Endometrial microvascular endothelial cells (primary cell): ENCODE data around the gene ABCB11. TPM values are rescaled to one million over a fixed set of nuclear protein-coding genes. Genes with fewer than 3 reads are reported as not detected.

Source experiments
- in situ Hi-C: cut with HindIII; loops from 2 replicates; pipeline ENCODE4 v1.10.0; 2017; ENCODE audit warnings: low sequenced_read_pairs, low pct_unique_long_range_greater_than_20kb; ENCODE audit errors: inconsistent ontology term
- total RNA-seq: library from RNA; depleted of rRNA; stranded (reverse); fragments of >200 nt; gene quantifications from one replicate; pipeline ENCODE4 v1.2.3, GENCODE V29; 2015; ENCODE audit errors: inconsistent ontology term

The ABCB11 gene
- total RNA-seq, 1 donor from 2014 or later, result not detected

DNA sequence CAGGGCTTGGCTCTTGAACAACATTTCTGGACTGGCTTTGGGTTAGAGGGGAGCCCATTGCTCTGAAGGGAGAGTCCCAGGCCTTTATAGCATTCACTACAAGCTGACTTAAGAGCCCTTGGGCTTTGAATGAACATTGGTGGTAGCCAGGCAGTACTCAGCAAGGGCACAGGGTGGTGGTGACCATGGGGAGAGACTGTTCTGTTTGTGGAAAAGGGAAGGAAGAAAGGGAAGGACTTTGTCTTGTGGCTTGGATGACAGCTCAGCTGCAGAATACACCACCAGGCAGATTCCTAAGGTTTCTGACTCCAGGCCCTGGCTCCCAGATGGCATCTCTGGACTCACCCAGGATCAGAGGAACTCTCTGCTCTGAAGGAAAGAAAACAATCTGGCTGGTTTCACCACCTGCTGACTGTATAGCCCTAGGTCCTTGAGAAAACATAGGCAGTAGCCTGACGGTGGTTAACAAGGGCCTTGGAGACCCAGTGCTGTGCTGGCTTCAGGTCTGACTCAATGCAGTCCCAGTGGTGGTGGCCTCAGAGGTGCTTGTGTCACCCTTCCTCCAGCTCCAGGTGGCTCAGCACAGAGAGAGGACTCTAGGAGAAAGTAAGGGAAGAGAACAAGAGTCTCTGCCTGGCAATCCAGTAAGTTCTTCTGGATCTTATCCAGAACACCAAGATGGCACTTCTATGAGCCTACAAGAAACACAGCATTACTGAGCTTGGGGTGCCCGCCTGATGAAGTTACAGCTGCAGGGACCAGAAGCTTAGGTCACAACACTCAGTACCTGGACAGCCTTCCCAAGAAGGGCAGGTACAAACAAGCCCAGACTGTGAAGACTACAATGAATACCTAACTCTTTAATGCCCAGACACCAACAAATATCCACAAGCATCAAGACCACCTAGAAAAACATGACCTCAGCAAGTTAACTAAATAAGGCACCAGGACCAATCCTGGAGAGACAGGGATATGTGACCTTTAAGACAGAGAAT is 16.4 kb upstream of the ABCB11 start:
- in situ Hi-C loops, result no loop called here

DNA sequence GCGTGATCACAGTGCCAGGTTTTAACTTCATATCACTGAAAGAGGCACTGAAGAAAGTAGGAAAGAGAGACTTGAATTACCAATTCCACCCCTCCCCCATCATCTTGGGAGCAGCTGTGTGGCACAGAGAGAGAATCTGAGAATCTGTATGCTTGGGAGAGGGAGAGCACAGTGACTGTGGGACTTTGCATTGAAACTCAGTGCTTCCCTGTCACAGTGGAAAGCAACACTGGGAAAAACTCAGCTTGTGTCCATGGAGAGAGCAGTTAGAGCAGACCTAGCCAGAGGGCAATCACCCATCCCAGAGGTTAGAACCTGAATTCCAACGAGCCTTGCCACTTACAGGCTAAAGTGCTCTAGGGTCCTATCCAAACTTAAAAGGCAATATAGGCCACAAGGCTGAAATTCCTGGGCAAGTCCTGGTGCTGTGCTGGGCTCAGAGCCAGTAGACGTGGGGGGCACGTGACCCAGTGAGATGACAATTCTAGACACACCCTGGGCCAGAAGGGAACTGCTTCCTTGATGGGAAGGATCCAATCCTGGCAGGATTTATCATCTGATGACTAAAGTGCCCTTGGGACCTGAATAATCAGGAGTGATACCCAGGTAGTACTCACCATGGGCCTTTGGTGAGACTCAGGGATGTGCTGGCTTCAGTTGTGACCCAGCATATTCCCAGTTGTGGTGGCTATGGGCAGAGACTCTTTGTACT is 15.5 kb upstream of the ABCB11 start:
- in situ Hi-C loops, result no loop called here

DNA sequence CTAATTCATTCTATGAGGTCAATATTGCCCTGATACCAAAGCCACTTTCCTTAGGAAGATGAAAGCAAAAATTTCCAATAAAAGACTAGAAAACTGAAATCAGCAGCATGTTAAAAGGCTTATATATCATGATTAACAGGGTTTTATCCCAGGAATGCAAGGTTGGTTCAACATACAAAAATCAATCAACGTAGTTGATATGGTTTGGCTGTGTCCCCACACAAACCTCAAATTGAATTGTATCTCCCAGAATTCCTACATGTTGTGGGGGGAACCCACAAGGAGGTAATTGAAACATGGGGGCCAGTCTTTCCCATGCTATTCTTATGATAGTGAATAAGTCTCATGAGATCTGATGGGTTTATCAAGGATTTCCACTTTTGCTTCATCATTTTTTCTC is 11.7 kb upstream of the ABCB11 start:
- in situ Hi-C loops, result no loop called here

DNA sequence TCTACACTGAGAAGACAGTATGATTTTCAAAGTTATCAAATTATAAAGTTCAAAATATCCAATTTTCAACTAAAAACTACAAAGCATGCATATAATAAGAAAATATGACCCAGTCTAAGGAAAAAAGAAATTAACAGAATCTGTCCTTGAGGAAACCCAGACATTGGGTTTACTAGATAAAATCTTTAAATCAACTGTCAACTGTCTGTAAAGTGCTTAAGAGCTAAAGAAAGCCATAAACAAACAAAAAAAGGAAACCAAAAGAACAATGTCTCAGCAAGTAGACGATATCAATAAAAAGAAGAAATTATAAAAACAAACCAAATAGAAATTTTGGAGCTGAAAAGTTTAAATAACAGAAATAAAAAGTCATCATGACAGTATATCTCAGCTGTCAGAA is 10.5 kb upstream of the ABCB11 start:
- in situ Hi-C loops, result no loop called here

DNA sequence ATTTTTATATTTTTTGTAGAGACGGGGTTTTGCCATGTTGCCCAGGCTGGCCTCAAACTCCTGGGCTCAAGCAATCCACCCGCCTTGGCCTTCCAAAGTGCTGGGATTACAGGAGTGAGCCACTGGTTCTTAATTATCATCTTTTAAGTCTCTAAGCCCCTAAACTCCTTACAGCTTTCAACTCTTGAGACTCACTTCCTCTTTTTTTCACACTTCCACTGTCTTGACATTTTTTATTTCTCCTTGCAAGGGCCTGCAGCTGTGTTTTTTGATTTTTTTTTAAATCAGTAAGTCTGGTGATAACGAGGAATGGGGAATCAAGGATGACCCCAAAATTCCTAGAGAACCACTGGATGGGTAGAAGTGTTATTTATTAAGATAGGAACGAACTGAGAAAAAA is 8.6 kb upstream of the ABCB11 start:
- in situ Hi-C loops, result no loop called here

DNA sequence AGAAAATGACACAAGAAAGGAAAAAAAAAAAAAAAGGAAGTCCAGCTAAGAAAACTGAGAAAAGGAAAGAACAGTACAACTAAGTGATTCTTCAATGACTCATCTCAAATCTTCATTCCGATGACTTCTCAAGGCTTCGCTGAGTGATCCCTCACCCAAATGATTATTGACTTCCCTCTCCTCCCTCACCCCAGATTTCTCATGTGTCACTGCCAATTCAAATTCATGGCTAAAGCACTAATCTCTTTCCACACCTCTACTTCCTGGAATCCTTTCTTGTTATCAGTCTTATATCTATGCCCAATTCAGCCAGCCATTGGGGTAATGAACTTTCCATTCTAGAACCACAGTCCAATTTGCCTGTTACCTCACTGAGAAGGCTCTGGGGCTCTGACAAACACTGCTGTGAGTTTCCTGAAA is 7.2 kb upstream of the ABCB11 start:
- in situ Hi-C loops, result no loop called here

DNA sequence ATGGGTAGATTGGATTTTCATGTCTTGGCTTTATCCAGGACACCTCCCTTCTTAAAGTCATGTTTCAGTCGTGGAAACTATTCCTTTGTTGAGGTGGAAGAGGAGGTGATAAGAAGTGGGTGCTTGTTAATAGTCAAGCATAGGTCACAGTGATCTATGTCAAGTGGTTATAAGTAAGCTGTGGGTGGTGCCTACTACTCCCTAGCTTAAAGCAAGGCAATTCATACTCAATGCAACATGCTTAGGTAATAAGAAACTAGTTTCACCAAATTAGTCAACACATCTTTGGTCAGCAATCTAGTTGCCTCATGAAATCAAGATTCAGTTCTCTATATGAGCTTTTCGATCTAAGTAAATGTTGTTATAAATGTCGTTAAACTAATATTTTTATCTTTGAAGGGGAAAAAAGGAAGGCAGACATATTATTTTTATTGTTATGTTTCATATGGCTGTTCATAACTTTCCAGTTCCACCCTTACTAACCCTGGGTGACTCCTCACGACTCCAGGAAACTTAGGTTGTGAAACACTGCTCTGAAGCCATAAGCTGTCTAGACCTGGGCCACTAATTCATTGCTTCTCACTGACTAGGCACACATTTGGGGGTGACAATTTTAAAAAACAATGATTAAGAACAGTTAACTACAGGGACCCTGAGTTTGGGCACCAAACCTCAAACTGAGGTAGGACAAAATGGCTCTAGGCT is 5.8 kb upstream of the ABCB11 start:
- in situ Hi-C loops, result no loop called here

DNA sequence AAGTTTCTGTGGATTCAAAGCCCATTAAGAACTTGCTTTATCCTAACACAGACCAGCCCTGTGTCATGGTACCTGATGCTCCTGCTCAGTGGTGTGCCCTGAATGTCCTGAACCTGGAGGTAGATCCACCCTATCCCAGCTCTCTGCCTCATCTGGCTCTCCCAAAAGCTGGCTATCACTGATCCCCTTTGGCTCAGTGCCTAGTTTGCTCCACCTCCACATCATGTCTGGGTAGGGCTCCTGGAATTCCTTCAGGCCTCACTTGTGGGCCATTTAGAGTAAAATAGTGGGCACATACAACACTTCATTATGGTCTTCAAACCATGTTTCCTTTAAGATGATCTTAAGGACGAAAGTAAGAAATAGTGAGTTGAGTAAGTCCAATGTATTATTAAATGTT is 4.8 kb upstream of the ABCB11 start:
- in situ Hi-C loops, result no loop called here

DNA sequence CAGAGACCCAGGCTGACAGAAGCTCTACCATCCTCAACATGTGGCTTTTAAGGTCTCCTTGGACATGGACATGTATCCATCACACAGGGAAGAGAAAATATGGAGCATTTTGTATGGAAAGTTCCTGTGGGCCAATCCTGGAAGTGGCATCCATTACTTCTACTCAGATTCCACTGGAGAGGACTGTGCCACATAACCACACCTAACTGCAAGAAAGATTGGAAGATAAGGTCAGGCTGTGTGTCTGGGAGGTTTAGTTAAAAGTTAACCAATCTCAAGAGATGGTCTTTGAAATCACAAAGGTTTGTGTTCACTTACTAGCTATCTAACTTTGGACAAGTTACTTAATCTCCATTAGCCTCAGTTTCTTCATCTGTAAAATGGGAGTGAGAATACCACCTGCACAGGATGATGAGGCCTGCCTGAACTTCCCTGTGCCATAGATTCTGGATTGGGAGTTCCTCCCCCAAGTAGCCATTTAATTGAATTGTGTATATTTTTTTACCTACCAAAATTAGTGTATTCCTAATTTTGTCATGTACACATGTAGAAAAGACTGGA is 3.9 kb upstream of the ABCB11 start:
- in situ Hi-C loops, result no loop called here

DNA sequence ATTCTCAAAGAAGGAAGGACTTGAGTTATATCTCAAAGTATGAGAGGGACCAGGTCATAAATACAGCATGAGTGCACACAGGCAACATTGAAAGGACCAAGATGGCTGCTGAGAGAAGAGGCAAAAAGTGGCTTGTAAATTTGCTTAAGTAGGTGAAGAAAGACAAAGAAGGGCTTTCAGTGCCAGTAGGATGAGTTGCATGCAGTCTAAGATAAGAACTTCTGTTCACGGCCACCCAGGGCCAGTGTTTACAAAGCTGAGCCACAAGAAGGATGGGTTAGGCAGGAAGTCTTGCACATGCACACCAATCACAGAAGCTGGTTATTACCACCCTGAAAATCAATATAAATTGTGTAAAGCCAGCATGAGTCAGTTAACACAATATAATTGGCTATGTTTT is 3.1 kb upstream of the ABCB11 start:
- in situ Hi-C loops, result no loop called here

DNA sequence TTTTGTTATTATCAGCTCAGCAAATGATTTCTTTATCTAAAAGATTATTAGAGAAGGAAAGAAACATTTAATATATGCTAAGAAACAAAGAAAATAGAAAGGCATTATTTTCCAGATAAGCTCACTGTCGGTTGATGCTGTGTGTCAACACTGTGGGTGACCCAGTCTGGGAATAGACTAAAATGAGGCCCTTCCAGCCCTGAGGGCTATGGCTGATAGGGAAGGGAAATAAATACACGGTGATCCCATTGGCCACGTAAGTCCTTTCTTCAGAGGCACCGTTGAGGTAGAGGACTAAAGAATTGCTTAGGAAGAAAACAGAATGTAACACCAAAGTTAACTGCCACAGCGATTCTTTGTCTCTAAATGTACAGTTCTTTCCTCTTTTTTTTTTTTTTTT is 1.8 kb downstream of the ABCB11 start:
- in situ Hi-C loops, result no loop called here

DNA sequence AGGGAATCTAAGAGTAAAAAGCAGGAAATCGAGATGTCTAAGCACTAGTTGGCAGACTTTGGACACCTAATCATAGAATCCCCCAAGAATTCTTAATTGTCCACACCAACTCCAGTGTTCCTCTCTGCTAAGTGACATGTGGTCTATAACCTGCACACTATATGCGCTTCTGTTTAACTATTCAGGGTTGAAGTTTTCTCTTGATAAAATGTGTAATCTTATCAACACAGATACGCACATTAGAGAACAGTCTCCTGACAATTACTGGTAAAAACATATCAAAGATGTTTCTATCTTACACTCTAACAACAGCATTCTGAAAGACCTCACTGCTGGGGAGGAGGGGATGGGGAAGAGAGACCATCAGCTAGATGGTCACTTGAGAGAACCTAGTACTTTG is 3.9 kb downstream of the ABCB11 start:
- in situ Hi-C loops, result no loop called here

DNA sequence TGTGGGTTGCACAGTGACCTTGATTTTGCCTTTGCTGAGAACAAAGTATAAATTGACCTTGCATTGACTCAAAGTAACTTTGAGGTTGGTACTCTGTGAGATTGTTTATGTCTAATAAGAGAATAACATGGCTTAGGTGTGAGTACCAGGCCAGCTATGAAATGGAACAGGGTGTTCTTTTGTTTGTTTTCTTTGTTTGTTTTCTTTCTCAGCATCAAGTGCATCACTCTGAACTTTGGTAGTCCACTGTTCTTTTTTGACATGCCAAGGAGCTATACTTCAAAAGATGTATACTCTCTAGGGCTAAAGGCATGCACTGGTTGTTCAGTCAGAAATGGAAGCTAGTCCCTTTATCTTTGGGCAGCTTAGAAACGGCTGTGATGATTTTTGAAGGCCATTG is 5.1 kb downstream of the ABCB11 start:
- in situ Hi-C loops, result no loop called here

DNA sequence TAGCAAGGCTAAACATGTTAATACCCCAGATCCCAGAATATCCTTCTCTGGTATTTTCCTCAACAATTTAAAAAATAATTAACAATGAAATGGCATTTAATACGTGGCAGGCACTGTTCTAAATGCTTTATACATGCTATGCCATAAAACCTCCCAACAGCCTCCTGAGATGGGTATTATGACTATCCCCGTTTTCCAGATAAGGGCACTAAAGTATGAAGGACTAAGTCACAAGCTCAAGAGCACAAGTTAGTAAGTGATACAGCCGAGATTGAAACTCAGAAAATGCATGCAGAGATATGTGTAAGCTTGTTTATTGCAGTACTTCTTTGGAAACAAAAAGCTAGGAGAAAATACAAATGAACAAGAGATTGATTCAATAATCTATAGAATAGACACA is 8.0 kb downstream of the ABCB11 start:
- in situ Hi-C loops, result no loop called here

DNA sequence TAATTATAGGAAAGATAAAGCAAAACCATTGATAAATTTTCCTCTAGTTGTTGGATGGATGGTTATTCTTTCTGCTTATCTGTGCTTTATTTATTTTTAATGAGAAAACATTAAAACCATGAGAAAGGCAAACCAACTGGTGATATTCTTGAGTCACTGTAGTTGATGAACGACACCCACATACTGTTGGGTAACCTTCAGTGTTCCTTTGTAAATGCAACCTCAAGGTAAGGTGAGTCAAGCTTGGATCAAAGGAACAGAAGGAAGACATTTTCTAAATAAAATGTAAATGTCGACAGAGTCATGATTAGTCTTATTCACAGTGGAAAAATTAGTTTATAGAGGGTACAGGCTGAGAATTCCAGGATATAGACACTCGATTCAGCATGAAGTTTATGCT is 12.7 kb downstream of the ABCB11 start:
- in situ Hi-C loops, result no loop called here

DNA sequence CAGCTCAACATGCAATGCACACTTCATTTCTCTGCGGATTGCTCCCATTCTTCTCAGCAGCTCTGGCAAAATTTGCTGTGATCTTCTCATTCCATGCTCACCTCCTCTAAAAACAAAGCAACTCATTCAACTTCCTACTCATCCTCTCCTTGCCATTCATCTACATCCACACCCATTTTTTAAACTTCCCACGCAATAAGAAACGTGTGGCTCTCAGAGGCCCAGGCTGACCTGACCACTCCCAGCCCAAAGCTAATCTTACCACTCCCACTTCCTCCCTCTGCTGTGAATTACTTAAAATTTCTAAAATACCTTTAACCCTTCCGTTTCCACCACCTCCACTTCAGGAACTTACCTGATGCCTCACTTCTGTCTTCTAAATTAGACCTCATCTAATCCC is 15.2 kb downstream of the ABCB11 start:
- in situ Hi-C loops, result no loop called here

DNA sequence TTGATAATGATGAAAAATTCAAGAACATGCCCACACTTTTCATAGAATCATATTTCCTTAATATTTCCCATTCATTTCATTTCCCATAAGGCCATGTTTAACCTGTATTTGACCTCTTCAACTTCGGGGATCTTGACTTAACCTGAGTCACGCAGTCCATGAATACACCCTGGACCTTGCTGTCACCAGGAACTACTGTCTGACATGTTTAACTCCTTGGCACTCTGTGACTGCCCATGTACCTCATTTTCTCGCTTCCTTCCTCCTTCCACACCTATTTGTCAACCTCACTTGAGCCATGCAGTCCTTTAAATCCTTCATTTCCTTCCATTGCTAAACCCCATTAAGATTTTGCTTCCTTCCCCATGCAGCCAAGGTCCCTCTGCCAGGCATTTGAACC is 16.3 kb downstream of the ABCB11 start:
- in situ Hi-C loops, result no loop called here

DNA sequence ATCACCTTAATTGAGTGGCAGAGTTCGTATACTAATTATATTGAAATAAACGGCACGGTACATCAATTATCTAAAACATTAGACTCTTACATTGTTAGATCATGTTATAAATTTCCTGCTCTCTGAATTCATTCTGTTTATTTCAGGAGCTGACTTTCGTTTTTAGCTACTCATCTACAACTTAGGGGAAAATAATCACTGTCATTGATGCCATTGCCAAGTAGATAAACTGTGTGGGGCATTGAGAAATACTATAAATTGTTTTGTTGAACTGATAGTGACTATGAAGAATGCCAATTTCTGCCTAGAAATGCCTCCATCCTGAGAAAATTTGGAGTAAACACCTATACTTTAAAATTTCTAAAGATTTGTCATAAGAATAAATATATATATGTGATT is 17.5 kb downstream of the ABCB11 start:
- in situ Hi-C loops, result no loop called here
